Measurements from ENCODE around the gene CTBS. TPM values are rescaled to one million over a fixed set of nuclear protein-coding genes. Genes with fewer than 3 reads are reported as not detected.

Gene CTBS
- total and polyA plus RNA-seq, 2 of the 13 experiments (the other 11 are each of a cell fraction or from before 2014, with no cell fraction given): 4.7 to 12.4 TPM

- no peak for TF ChIP-seq CSRNP1 (CRISPR knock-in tag; IDR thresholded peaks at IDR 0.05)
Observed at GRCh38 chr1:84606977-84607376, 32.7 kb upstream of the CTBS start (continued).

- TF ChIP-seq FOXP1 (IDR thresholded peaks at IDR 0.05) (no peak), FOXP1 (CRISPR knock-in tag; IDR thresholded peaks at IDR 0.05) (no peak), ZNF225 (CRISPR knock-in tag; IDR thresholded peaks at IDR 0.05) (no peak), HBP1 (CRISPR knock-in tag; IDR thresholded peaks at IDR 0.05; ENCODE audit: low read depth) (no peak), FOXM1 (CRISPR knock-in tag; IDR thresholded peaks at IDR 0.05) (no peak), ZNF12 (CRISPR knock-in tag; IDR thresholded peaks at IDR 0.05) (no peak), ZNF503 (CRISPR knock-in tag; IDR thresholded peaks at IDR 0.05) (no peak), ZC3H13 (CRISPR knock-in tag; IDR thresholded peaks at IDR 0.05) (no peak), ZNF749 (CRISPR knock-in tag; IDR thresholded peaks at IDR 0.05; ENCODE audit: borderline replicate concordance) (no peak), KMT2B (CRISPR knock-in tag; IDR thresholded peaks at IDR 0.05) (no peak)
- no peaks in the 10 kb centered on the region for H3K36me3 ChIP-seq (replicated peaks in 1 of 2; ENCODE audit: control insufficient read depth in 1 of 2, insufficient read depth in 2 of 2, low read length in 2 of 2)
- H3K9ac ChIP-seq (ENCODE audit: insufficient read depth, low read depth, low read length): no peak overlapping the region
- peaks cover 17% of the 10 kb centered on the region; the same call in 1 of the 2 replicates for H3K4me1 ChIP-seq (ENCODE audit: insufficient read depth, low read length)
- H3K79me2 ChIP-seq (ENCODE audit: insufficient read depth, low read length): no peaks in the 10 kb centered on the region
- no peak for ATAC-seq
- CTCF ChIA-PET (ENCODE audit: low intra/inter-chr PET ratio, low total read pairs): interaction anchor here (0.9 to 1.9 kb wide), 5 partner anchors 15 to 673 kb away, joined by 5 to 19 read pairs (median 11); no protein-coding TSS in a partner anchor
- intact Hi-C loops (cut with micrococcal nuclease; ENCODE audit: unreplicated experiment) (loop anchor here (2.0 kb wide), 1 partner anchor 614 kb away; no protein-coding TSS in a partner anchor), in situ Hi-C loops (cut with HindIII; ENCODE audit: extremely low pct_ligation_motif_present, low pct_unique_long_range_greater_than_20kb) (loop anchor here (25.0 kb wide), 2 partner anchors 468 to 668 kb away; partner anchors contain the start of gene PRKACB)
- no peaks in the 10 kb centered on the region for H4K20me1 ChIP-seq (ENCODE audit: insufficient read depth, low read length)
- 0% methylated on average over 1 of the region's 1 CpG for WGBS (ENCODE audit: low lambda C conversion rate)
- POLR2A ChIA-PET: no interaction called here
- no peak for DNase-seq (ENCODE audit: low spot score)
- H3K27me3 ChIP-seq (ENCODE audit: control insufficient read depth in 1 of 2, insufficient read depth in 2 of 2, low read length in 2 of 2): peaks cover 0 to 6% of the 10 kb centered on the region in 2 experiments; a peak in 3 of 5 replicates
- H3K4me2 ChIP-seq (ENCODE audit: low read depth, low read length): no peak overlapping the region
- H2AFZ ChIP-seq (ENCODE audit: low read length): no peak overlapping the region
- FAIRE-seq: no peak
- H3K27ac ChIP-seq (ENCODE audit: extremely low read length, insufficient read depth, low read length): no peak overlapping the region
- H3K9me3 ChIP-seq (ENCODE audit: low read length): no peaks in the 10 kb centered on the region
- H3K4me3 ChIP-seq (replicated peaks in 1 of 3; ENCODE audit: insufficient read depth in 1 of 3, low read depth in 2 of 3, low read length in 3 of 3): no peak overlapping the region
- no TSS peak for BruUV-seq (replicated peaks)
Observed at GRCh38 chr1:84605157-84605556, 30.9 kb upstream of the CTBS start.

Data from HepG2 (cell line).